Motor neuron (in vitro differentiated cells): ENCODE data around the gene MAN1A2. TPM values are rescaled to one million over a fixed set of nuclear protein-coding genes. Genes with fewer than 3 reads are reported as not detected.
"Not testable (repeated sequence)": the region's sequence is repeated elsewhere in the genome, so short reads cannot be mapped to it uniquely, and the experiment has no call there.

Experiments used
- ATAC-seq, 8 experiments: fragments of 200-7000 bp; cut with Tn5 transposase; replicated peaks in 6 of 8; 2 replicates each; pipeline ENCODE4 v1.8.0; 2021; ENCODE audit warnings: mild to moderate bottlenecking in 8 of 8, moderate library complexity in 8 of 8
- H3K27ac ChIP-seq, 2 donors: fragments of 250-450 bp; sonication (Bioruptor Pico); 2 replicates each; pipeline ENCODE4 v1.9.0; 2021; ENCODE audit warnings: antibody characterized with exemption in 2 of 2, mild to moderate bottlenecking in 2 of 2, moderate library complexity in 1 of 2
- H3K4me1 ChIP-seq, 2 donors: fragments of 250-450 bp; sonication (Bioruptor Pico); replicated peaks in 1 of 2; 2 replicates each; pipeline ENCODE4 v1.6.1; 2021; ENCODE audit warnings: antibody characterized with exemption in 2 of 2, mild to moderate bottlenecking in 2 of 2, moderate library complexity in 1 of 2
- H3K4me3 ChIP-seq, 5 donors: fragments of 250-450 bp; sonication (Bioruptor Pico); 2 replicates each; pipeline ENCODE4 v1.9.0; 2021; ENCODE audit warnings: antibody characterized with exemption in 5 of 5, mild to moderate bottlenecking in 5 of 5, moderate library complexity in 4 of 5
- WGBS, 10 experiments: fragments of 450-650 bp; shearing (Covaris generic); methylation state at CpG; one replicate each; pipeline ENCODE4 v1.0.0; 2022; 5-methylcytosine and 5-hydroxymethylcytosine counted together
- in situ Hi-C, 9 experiments: fragments of 400-800 bp; cut with MboI; loops; one replicate each; pipeline ENCODE4 v1.15.0; 2021; ENCODE audit warnings: low sequenced_read_pairs in 9 of 9, low pct_unique_long_range_greater_than_20kb in 2 of 9; ENCODE audit not compliant: unreplicated experiment in 9 of 9
- total RNA-seq, 8 experiments: library from RNA; unstranded; fragments of 300-600 nt; gene quantifications; 2 replicates each; pipeline versions ENCODE4 v1.2.3 to v1.2.4, GENCODE V29; 2022

MAN1A2 gene
- total RNA-seq, 8 experiments from 2014 or later = 33.3 to 57.9 (median 41.1) TPM

DNA sequence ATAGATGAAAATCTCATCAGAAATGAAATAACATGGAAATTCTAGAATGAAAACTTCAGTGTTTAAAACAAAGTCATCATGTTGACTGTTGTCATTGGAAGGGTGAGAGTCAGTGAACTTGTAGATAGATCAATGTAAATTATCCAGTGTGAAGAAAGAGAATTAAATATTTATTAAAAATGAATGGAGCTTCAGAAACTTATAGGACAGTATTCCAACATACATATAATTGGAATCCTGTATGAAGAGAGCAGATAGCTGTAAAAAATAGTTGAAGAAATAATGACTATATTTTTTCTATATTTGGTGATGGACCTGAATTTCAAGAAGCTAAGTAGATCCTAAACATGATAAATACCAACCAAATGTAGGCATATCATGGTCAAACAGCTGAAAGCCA lies 60.0 kb downstream of the MAN1A2 start:
- ATAC-seq = no peak
- in situ Hi-C loops = no loop called here
- no peak overlapping the region for H3K4me3 ChIP-seq
- no peak overlapping the region for H3K27ac ChIP-seq
- H3K4me1 ChIP-seq = no peaks in the 10 kb centered on the region

- in situ Hi-C loops = no loop called here
- no peaks in the 10 kb centered on the region for H3K4me1 ChIP-seq
- H3K27ac ChIP-seq = no peak overlapping the region
- ATAC-seq = no peak
- H3K4me3 ChIP-seq = no peak overlapping the region
- 33 to 100% (median 82%) methylated on average over 1 of the region's 1 CpG for WGBS, 10 experiments
Observed at GRCh38 chr1:117433943-117434342, 66.7 kb downstream of the MAN1A2 start.

DNA sequence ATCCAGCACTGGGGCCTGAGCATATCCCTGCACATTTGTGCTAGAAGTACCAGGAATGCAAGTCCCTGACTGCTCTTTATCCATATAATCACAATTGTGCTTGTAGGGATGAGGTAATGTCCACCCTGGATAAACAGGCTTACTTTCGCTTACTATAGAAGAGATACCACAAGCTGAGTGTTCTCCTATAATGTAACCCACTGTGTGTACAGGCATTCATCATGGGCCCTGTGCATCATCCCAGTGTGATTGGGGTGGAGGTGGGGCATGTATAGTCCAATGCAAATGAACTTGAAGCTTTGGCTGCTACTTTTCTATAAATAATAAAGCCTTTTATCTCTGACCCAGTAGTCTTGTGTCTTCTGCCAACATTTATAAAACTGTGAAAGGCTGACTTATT lies 69.3 kb downstream of the MAN1A2 start:
- Histone ChIP-seq H3K4me1 (no peaks in the 10 kb centered on the region), H3K27ac (no peak overlapping the region), H3K4me3 (no peak overlapping the region)
- ATAC-seq = peak in 6 of 8 experiments; percentile 22 to 84 (median 56)
- WGBS, 10 experiments = 100% methylated on average over 1 of the region's 1 CpG; no CpG with 5 or more reads in 4 of the 10 experiments
- in situ Hi-C loops = no loop called here

DNA sequence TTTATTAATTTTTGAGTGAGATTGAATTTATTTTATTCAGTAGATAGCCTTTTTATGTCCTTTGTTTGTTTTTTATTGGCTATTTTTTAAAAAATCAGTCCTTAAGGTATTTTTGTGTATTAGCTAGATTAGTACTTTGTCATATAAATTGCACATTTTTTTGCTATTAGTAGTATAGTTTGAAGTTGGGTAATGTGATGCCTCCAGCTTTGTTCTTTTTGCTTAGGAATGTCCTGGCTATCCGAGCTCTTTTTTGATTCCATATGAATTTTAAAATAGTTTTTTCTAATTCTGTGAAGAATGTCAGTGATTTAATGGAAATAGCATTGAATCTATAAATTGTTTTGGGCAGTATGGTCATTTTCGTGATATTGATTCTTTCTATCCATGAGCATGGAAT lies 80.4 kb downstream of the MAN1A2 start:
- H3K4me3 ChIP-seq = no peak overlapping the region
- no peak overlapping the region for H3K27ac ChIP-seq
- no peak for ATAC-seq
- in situ Hi-C loops = no loop called here
- 77 to 100% (median 91%) methylated on average over 2 of the region's 2 CpGs for WGBS, 10 experiments
- no peaks in the 10 kb centered on the region for H3K4me1 ChIP-seq

DNA sequence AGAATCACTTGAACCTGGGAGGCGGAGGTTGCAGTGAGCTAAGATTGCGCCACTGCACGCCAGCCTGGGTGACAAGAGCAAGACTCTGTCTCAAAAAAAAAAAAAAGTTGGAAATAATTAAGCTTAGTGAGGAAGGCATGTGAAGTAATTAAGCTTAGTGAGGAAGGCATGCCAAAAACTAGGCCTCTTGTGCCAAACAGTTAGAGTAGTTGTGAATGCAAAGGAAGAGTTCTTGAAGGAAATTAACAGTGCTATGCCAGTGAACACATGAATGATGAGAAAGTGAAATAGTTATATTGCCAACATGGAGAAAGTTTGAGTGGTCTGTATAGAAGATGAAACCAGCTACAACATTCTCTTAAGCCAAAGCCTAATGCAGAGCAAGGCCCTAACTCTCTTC lies 85.0 kb downstream of the MAN1A2 start:
- no peak overlapping the region for H3K27ac ChIP-seq
- H3K4me3 ChIP-seq = no peak overlapping the region
- in situ Hi-C loops = no loop called here
- WGBS, 10 experiments = 91 to 100% (median 100%) methylated on average over 1 to 3 of the region's 3 CpGs
- ATAC-seq = no peak
- H3K4me1 ChIP-seq = no peaks in the 10 kb centered on the region

DNA sequence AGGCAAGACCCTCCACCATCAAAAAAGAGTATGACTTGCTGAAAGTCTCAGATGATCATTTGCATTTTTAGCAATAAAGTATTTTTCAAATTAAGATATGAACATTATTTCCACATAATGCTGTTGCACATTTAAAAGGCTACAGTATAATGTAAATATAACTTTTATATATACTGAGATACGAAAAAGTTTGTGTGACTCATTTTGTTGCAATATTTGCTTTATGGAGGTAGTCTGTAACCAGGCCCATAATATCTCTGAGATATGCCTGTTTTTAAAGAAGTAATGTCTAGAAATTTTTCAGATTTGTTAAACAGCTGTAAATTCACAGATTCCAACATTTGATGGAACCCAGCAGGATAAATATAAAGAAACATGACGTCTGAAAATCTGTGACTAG lies 86.7 kb downstream of the MAN1A2 start:
- WGBS, 10 experiments = 80 to 100% (median 94%) methylated on average over 1 to 2 of the region's 2 CpGs
- ATAC-seq = no peak
- Histone ChIP-seq H3K4me3 (no peak overlapping the region), H3K27ac (no peak overlapping the region), H3K4me1 (no peaks in the 10 kb centered on the region)
- in situ Hi-C loops = no loop called here

- H3K4me3 ChIP-seq, in situ Hi-C loops, ATAC-seq, H3K27ac ChIP-seq, H3K4me1 ChIP-seq: not testable (repeated sequence)
- WGBS, 10 experiments = 97 to 100% (median 100%) methylated on average over 1 to 8 of the region's 8 CpGs; no CpG with 5 or more reads in 1 of the 10 experiments
Observed at GRCh38 chr1:117458410-117458809, 91.2 kb downstream of the MAN1A2 start.

DNA sequence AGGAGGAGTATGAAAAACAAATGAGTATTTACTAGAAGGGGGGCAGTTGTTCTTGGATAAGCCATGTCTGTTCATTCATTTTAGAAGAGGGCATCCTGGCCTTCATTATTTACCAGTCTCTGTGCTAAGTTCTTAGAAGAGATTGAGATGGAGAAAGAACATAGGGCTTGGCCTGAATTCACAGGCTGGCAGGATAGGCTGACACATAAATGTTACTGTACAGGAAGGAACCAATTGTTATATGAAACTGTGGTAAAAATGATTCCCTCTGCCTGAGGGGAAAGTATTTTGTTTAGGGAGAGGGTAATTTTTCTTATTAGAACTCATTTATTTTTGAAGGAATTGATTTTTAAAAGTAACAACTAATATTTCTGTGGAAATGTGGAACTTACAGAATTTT lies 99.5 kb downstream of the MAN1A2 start:
- no peak for ATAC-seq
- H3K4me3 ChIP-seq = no peak overlapping the region
- in situ Hi-C loops = no loop called here
- H3K27ac ChIP-seq = no peak overlapping the region
- H3K4me1 ChIP-seq = no peaks in the 10 kb centered on the region

GRCh38 chr1:117467336-117467735 lies 100.1 kb downstream of the MAN1A2 start:
- 75 to 100% (median 94%) methylated on average over 1 of the region's 1 CpG; no CpG with 5 or more reads in 1 of the 10 experiments for WGBS, 10 experiments
- no peak for ATAC-seq
- in situ Hi-C loops = no loop called here
- no peak overlapping the region for H3K4me3 ChIP-seq
- H3K27ac ChIP-seq = no peak overlapping the region
- H3K4me1 ChIP-seq = no peaks in the 10 kb centered on the region

DNA sequence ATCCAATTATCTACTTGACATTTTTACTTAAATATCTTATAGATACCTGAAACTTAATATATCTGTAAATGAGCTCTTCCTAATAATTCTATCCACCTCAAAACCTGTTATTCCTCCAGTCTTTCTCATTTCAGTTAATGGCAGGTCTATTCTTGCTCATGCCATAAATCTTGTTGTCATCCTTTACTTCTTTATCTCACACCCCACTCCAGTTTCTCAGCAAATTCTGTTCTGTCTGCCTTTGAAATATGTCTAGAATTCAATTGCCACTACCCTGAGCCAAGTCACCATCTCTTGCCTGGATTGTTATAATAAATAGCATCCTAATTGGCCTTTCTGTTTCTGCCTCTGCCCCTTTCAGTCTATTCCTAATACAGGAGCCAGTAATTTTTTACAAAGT lies 105.8 kb downstream of the MAN1A2 start:
- ATAC-seq = peak in 1 of 8 experiments; percentile 20
- H3K27ac ChIP-seq = no peak overlapping the region
- H3K4me1 ChIP-seq = no peaks in the 10 kb centered on the region

GRCh38 chr1:117475495-117475894 lies 108.2 kb downstream of the MAN1A2 start:
- ATAC-seq, H3K27ac ChIP-seq, H3K4me3 ChIP-seq, H3K4me1 ChIP-seq: not testable (repeated sequence)
- WGBS, 10 experiments = 93 to 100% (median 100%) methylated on average over 1 to 2 of the region's 2 CpGs; no CpG with 5 or more reads in 6 of the 10 experiments
- in situ Hi-C loops = loop anchor here in 1 of 9 experiments (25.0 kb wide), 1 partner anchor 88 kb away; no protein-coding TSS in a partner anchor

More for the DNA sequence above, 105.8 kb downstream of the MAN1A2 start:
- no peak overlapping the region for H3K4me3 ChIP-seq
- in situ Hi-C loops = no loop called here

DNA sequence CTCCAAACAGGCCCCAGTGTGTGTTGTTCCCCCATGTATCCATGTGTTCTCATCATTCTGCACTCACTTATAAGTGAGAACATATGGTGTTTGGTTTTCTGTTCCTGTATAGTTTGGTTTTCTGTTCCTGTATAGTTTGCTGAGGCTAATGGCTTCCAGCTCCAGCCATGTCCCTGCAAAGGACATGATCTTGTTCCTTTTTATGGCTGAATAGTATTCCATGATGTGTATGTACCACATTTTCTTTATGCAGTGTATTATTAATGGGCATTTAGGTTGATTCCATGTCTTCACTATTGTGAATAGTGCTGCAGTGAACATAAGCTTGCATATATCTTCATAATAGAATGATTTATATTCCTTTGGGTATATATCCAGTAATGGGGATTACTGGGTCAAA lies 111.8 kb downstream of the MAN1A2 start:
- Histone ChIP-seq H3K27ac (no peak overlapping the region), H3K4me1 (no peaks in the 10 kb centered on the region), H3K4me3 (no peak overlapping the region)
- in situ Hi-C loops = loop anchor here in 1 of 9 experiments (25.0 kb wide), 1 partner anchor 92 kb away; no protein-coding TSS in a partner anchor
- ATAC-seq = no peak

DNA sequence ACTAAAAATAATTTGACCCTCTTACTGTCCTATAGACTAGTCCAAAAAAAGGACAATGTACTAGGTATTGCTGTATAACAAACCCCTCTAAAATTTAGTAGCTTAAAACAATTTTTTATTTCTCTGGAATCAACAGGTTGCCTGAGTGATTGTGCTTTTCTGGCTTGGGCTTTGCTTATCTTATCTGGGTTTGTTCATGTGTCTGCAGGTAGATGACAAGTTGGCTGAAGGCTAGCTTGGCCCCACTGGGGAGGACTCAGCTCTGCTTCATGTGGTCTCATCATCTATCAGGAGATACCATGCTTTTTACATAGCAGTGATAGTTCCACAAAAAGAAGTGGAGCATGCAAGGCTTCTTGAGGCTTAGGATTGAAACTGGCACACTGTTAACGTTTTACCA lies 114.2 kb downstream of the MAN1A2 start:
- no peak for ATAC-seq
- Histone ChIP-seq H3K27ac (no peak overlapping the region), H3K4me1 (no peaks in the 10 kb centered on the region), H3K4me3 (no peak overlapping the region)
- in situ Hi-C loops = loop anchor here in 1 of 9 experiments (25.0 kb wide), 1 partner anchor 94 kb away; no protein-coding TSS in a partner anchor
- 71 to 90% (median 86%) methylated on average over 1 of the region's 1 CpG; no CpG with 5 or more reads in 4 of the 10 experiments for WGBS, 10 experiments

DNA sequence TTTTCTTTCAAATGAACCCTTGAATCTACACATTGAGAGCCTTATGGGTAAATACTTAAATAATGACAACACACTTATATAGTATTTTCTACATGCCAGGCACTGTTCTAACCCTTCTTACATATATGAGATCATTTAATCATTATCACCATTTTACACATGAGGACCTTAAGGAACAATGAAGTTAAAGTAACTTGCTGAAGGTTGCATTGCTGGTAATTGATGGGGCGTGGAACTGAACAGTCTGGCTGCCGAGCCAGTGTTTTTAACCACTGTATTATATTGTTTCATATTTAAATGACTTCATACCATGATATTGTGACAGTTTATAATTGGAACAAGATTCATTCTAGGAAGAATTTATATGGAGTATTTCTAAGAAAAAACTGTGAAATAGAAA lies 126.7 kb downstream of the MAN1A2 start:
- H3K27ac ChIP-seq = no peak overlapping the region

More for the DNA sequence above, 126.7 kb downstream of the MAN1A2 start:
- no peak for ATAC-seq
- Histone ChIP-seq H3K4me1 (no peaks in the 10 kb centered on the region), H3K4me3 (no peak overlapping the region)
- in situ Hi-C loops = loop anchor here in 1 of 9 experiments (25.0 kb wide), 1 partner anchor 107 kb away; no protein-coding TSS in a partner anchor
- 63 to 100% (median 79%) methylated on average over 1 to 2 of the region's 2 CpGs; no CpG with 5 or more reads in 2 of the 10 experiments for WGBS, 10 experiments
